GM12878 (cell line): ENCODE measurements around the gene RHBDD1. TPM values are rescaled to one million over a fixed set of nuclear protein-coding genes. Genes with fewer than 3 reads are reported as not detected.

Experiments
- ATAC-seq: fragments of 200-7000 bp; cut with Tn5 transposase; 3 replicates; pipeline ENCODE4 v1.9.1; 2020; ENCODE audit warnings: mild to moderate bottlenecking, moderate library complexity
- BruUV-seq: library from RNA; stranded (reverse); fragments of 400-500 nt; replicated peaks from 2 replicates; lab custom pipeline; 2021; lab: Mats Ljungman, UMichigan
- CTCF ChIA-PET: fragments of 300-600 bp; sonication (Branson Sonifier 250); formaldehyde crosslinking; extraction: SDS; loops from one replicate; lab custom pipeline; 2021; ENCODE audit warnings: inconsistent platforms; lab: Yijun Ruan, JAX
- POLR2A ChIA-PET: fragments of 350-600 bp; formaldehyde crosslinking; extraction: SDS; loops from one replicate; lab custom pipeline; 2021; ENCODE audit warnings: inconsistent platforms; lab: Charles Lee
- RAD21 ChIA-PET: fragments of 300-600 bp; sonication (Branson Sonifier 250); formaldehyde crosslinking; loops from one replicate; lab custom pipeline; 2023; ENCODE audit warnings: antibody characterized with exemption; ENCODE audit not compliant: unreplicated experiment; lab: Charles Lee
- SMC1A ChIA-PET: fragments of 300-600 bp; sonication (Branson Sonifier 250); formaldehyde crosslinking; loops from one replicate; lab custom pipeline; 2023; ENCODE audit not compliant: unreplicated experiment, uncharacterized antibody; lab: Charles Lee
- DNase-seq: peaks from one replicate; pipeline ENCODE4 v3.0.0-alpha.2; 2011; ENCODE audit warnings: low read depth, low spot score
- FAIRE-seq: peaks from 3 replicates; lab custom pipeline; 2011; peaks lifted over from hg19 to GRCh38; lab: Jason Lieb, UNC
- H2AFZ ChIP-seq: 2 replicates; pipeline ENCODE4 v1.6.0; 2011; ENCODE audit warnings: low read depth, low read length, control low read depth; ENCODE audit not compliant: control insufficient read depth
- H3K27ac ChIP-seq: 2 replicates; pipeline ENCODE4 v1.5.1; 2011; ENCODE audit warnings: control low read depth; ENCODE audit not compliant: control insufficient read depth, insufficient read depth
- H3K27me3 ChIP-seq, 2 experiments: replicated peaks in 1 of 2; 2 replicates each; pipeline versions ENCODE4 v1.6.0 to v1.6.1; 2011; ENCODE audit warnings: low read length in 1 of 2; ENCODE audit not compliant: control insufficient read depth in 2 of 2, insufficient read depth in 2 of 2
- H3K36me3 ChIP-seq, 2 experiments: 2 replicates each; pipeline ENCODE4 v1.5.1; 2011; ENCODE audit warnings: low read length in 1 of 2; ENCODE audit not compliant: control insufficient read depth in 2 of 2, insufficient read depth in 2 of 2
- H3K4me1 ChIP-seq: 2 replicates; pipeline ENCODE4 v1.6.1; 2011; ENCODE audit warnings: mild to moderate bottlenecking, low read length, moderate library complexity, mixed read lengths; ENCODE audit not compliant: control insufficient read depth, insufficient read depth
- H3K4me2 ChIP-seq: 2 replicates; pipeline ENCODE4 v1.6.0; 2011; ENCODE audit warnings: control low read depth; ENCODE audit not compliant: control insufficient read depth, insufficient read depth
- H3K4me3 ChIP-seq: fragments of 200-600 bp; sonication (generic); 2 replicates; pipeline ENCODE4 v1.5.1; 2016
- H3K79me2 ChIP-seq: 2 replicates; pipeline ENCODE4 v1.6.0; 2011; ENCODE audit warnings: low read length; ENCODE audit not compliant: control insufficient read depth, insufficient read depth
- H3K9ac ChIP-seq: 2 replicates; pipeline ENCODE4 v1.8.0; 2011; ENCODE audit warnings: low read length, control low read depth, mixed read lengths; ENCODE audit not compliant: control insufficient read depth, insufficient read depth
- H3K9me3 ChIP-seq: replicated peaks from 3 replicates; pipeline ENCODE4 v1.5.1; 2011; ENCODE audit warnings: mild to moderate bottlenecking, low read length; ENCODE audit not compliant: control insufficient read depth, insufficient read depth
- H4K20me1 ChIP-seq: 2 replicates; pipeline ENCODE4 v1.6.0; 2011; ENCODE audit not compliant: control insufficient read depth, insufficient read depth
- CTCF ChIP-seq, 3 experiments: IDR thresholded peaks in 2 of 3; conservative IDR thresholded peaks in 1 of 3; 2 replicates each; pipeline ENCODE4 v1.5.1; 2011; ENCODE audit warnings: low read depth in 3 of 3, low read length in 3 of 3, mild to moderate bottlenecking in 3 of 3, control low read depth in 2 of 3, moderate library complexity in 2 of 3, inconsistent platforms in 1 of 3, mixed read lengths in 1 of 3; ENCODE audit not compliant: control insufficient read depth in 2 of 3, insufficient read depth in 1 of 3; ENCODE audit errors: extremely low read depth in 1 of 3
- EED ChIP-seq: sonication (generic); IDR thresholded peaks from 2 replicates; pipeline ENCODE4 v1.6.1; 2016; ENCODE audit warnings: antibody characterized with exemption, low read depth
- IKZF1 ChIP-seq: fragments of 450-650 bp; conservative IDR thresholded peaks from 2 replicates; pipeline ENCODE4 v1.6.1; 2017; ENCODE audit warnings: antibody characterized with exemption, mild to moderate bottlenecking
- LARP7 ChIP-seq: fragments of 450-650 bp; IDR thresholded peaks from 2 replicates; pipeline ENCODE4 v1.6.1; 2017; ENCODE audit warnings: mild to moderate bottlenecking
- RAD21 ChIP-seq: IDR thresholded peaks from 2 replicates; pipeline ENCODE4 v1.6.1; 2011; ENCODE audit warnings: mild to moderate bottlenecking, low read depth, low read length, moderate library complexity; ENCODE audit not compliant: insufficient read depth
- SMC3 ChIP-seq: IDR thresholded peaks from 2 replicates; pipeline ENCODE4 v1.6.1; 2011; ENCODE audit warnings: low read length, improper control_type of control experiment, borderline replicate concordance
- TAF1 ChIP-seq: IDR thresholded peaks from 2 replicates; pipeline ENCODE4 v1.6.1; 2011; ENCODE audit warnings: mild to moderate bottlenecking, low read depth, low read length, borderline replicate concordance
- ZBTB4 ChIP-seq: fragments of 450-650 bp; formaldehyde crosslinking; IDR thresholded peaks from 2 replicates; pipeline ENCODE4 v1.4.0; 2022; ENCODE audit warnings: mild to moderate bottlenecking, moderate library complexity
- ZNF217 ChIP-seq: fragments of 450-650 bp; IDR thresholded peaks from 2 replicates; pipeline ENCODE4 v1.6.1; 2017; ENCODE audit warnings: antibody characterized with exemption, mild to moderate bottlenecking
- WGBS: methylation state at CpG from one replicate; pipeline ENCODE4 v1.1.6; 2016; ENCODE audit warnings: low lambda C conversion rate; ENCODE audit not compliant: insufficient replicate concordance, insufficient coverage; ENCODE audit errors: missing lambda C conversion rate; 5-methylcytosine and 5-hydroxymethylcytosine counted together
- in situ Hi-C: fragments of 300-500 bp; cut with MboI; formaldehyde crosslinking; loops from 9 replicates; pipeline ENCODE4 v1.14.3; 2018; ENCODE audit warnings: mixed read lengths
- intact Hi-C: fragments of 100-400 bp; cut with micrococcal nuclease; formaldehyde crosslinking; loops from one replicate; pipeline ENCODE4 v1.14.2; 2022; ENCODE audit not compliant: unreplicated experiment
- polyA plus RNA-seq, 11 experiments: library from polyadenylated mRNA; depleted of rRNA in 4 of 11; unstranded in 6 of 11; stranded (reverse) in 5 of 11; fragments of >200 nt; fragmentation: Nextera tagmentation in 4 of 11; fragmentation: Illumina TruSeq in 1 of 11; extraction: Ambion mirVana in 4 of 11; extraction: Trizol in 1 of 11; gene quantifications; 1 replicate in 1 of 11; 2 replicates in 10 of 11; pipeline versions ENCODE4 v1.2.1 to v1.2.3, GENCODE V29; 2011 to 2016; ENCODE audit warnings: inconsistent platforms in 2 of 11, missing spikeins in 2 of 11, low read depth in 1 of 11
- total RNA-seq, 4 experiments: library from RNA; depleted of rRNA in 3 of 4; stranded (reverse); fragments of >200 nt in 3 of 4; fragmentation: Illumina TruSeq in 1 of 4; extraction: Trizol in 1 of 4; gene quantifications; 2 replicates each; pipeline versions ENCODE4 v1.2.1 to v1.2.3, GENCODE V29; 2013 to 2021

The RHBDD1 gene
- total and polyA plus RNA-seq, 10 of the 15 experiments (the other 5 are each of a cell fraction or from before 2014, with no cell fraction given), result 7.1 to 36.4 (median 14.7) TPM

GRCh38 chr2:227038550-227039189 is 202.8 kb downstream of the RHBDD1 start:
- Histone ChIP-seq H3K9me3 (no peaks in the 10 kb centered on the region), H3K27ac (no peak overlapping the region), H4K20me1 (no peaks in the 10 kb centered on the region), H3K79me2 (no peaks in the 10 kb centered on the region), H3K36me3 (no peaks in the 10 kb centered on the region), H3K4me3 (no peak overlapping the region), H3K4me2 (no peak overlapping the region), H3K4me1 (no peaks in the 10 kb centered on the region), H3K27me3 (no peaks in the 10 kb centered on the region), H3K9ac (no peak overlapping the region), H2AFZ (no peak overlapping the region)
- no TSS peak for BruUV-seq
- in situ Hi-C loops (no loop called here), intact Hi-C loops (loop anchor here (5.0 kb wide), 1 partner anchor 69 kb away; no protein-coding TSS in a partner anchor)
- ATAC-seq (no peak), FAIRE-seq (no peak), DNase-seq (no peak)
- 91% methylated on average over 1 of the region's 1 CpG for WGBS
- CTCF ChIA-PET, result interaction anchor here (0.6 to 0.8 kb wide), 2 partner anchors 29 to 236 kb away, joined by 3 read pairs; no protein-coding TSS in a partner anchor
- RAD21 ChIA-PET, result interaction anchor here (1.2 kb wide), 1 partner anchor 8 kb away, joined by 3 read pairs; no protein-coding TSS in a partner anchor
- SMC1A ChIA-PET, result no interaction called here
- POLR2A ChIA-PET, result no interaction called here
- TF ChIP-seq EED, result no peak
- TF ChIP-seq CTCF (IDR thresholded peaks at IDR 0.05 in 2 of 3, conservative IDR thresholded peaks at IDR 0.05 in 1 of 3; ENCODE audit: control insufficient read depth in 2 of 3, extremely low read depth in 1 of 3, insufficient read depth in 1 of 3, low read depth in 3 of 3, low read length in 3 of 3), result peak in 1 of 3 experiments; percentile 22; a peak in 1 of 6 replicates
- 0 out of 2 replicates have a peak, but pooled peaks have one; percentile 11 for TF ChIP-seq RAD21

GRCh38 chr2:227043981-227044380 is 208.1 kb downstream of the RHBDD1 start:
- ATAC-seq, result no peak
- Histone ChIP-seq H2AFZ (no peak overlapping the region), H3K9ac (no peak overlapping the region), H3K4me2 (no peak overlapping the region), H3K27me3 (no peaks in the 10 kb centered on the region), H4K20me1 (no peaks in the 10 kb centered on the region), H3K9me3 (no peaks in the 10 kb centered on the region), H3K27ac (no peak overlapping the region), H3K36me3 (no peaks in the 10 kb centered on the region), H3K4me1 (no peaks in the 10 kb centered on the region), H3K79me2 (no peaks in the 10 kb centered on the region), H3K4me3 (no peak overlapping the region)
- ChIA-PET CTCF (no interaction called here), POLR2A (no interaction called here), RAD21 (no interaction called here), SMC1A (no interaction called here)
- 97% methylated on average over 3 of the region's 3 CpGs for WGBS
- in situ Hi-C loops, result no loop called here
- no peak for DNase-seq
- no TSS peak for BruUV-seq
- no peak for FAIRE-seq
- intact Hi-C loops, result no loop called here
- TF ChIP-seq ZBTB4 (no peak), SMC3 (no peak), LARP7 (no peak), IKZF1 (no peak), ZNF217 (no peak), TAF1 (no peak)
